Measurements from ENCODE around the gene OR6C75.

The OR6C75 gene

DNA sequence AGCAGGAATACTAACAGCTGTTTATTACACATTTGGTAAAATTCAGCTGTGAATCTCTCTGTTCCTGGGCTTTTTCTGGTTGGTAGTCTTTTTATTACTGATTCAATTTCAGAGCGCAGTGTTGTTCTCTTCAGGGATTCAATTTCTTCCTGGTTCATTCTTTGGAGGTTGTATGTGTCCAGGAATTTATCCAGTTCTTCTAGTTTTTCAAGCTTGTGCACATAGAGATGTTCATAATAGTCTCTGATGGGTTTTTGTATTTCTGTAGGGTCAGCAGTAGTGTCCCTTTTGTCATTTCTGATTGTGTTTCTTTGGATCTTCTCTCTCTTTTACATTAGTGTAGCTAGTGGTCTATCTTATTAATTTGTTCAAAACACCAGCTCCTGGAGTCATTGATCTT, 54.2 kb downstream of the OR6C75 start:
- no peak for DNase-seq
- in situ Hi-C loops (cut with HindIII; ENCODE audit: low pct_ligation_motif_present, low pct_unique_long_range_greater_than_20kb, low sequenced_read_pairs), result no loop called here
